Activated CD4-positive, alpha-beta T cell treated with anti-CD3 and anti-CD28 coated beads, Interleukin-2, amount 10 ng/mL, durations not matched to agents 7 days and 5 days (primary cell): ENCODE measurements around the gene MRGPRX4. TPM values are rescaled to one million over a fixed set of nuclear protein-coding genes. Genes with fewer than 3 reads are reported as not detected.

Source experiments
- total RNA-seq, 2 experiments: library from RNA; stranded (reverse); gene quantifications; one replicate each; pipeline ENCODE4 v1.2.3, GENCODE V29; 2021

MRGPRX4 gene
- total RNA-seq, 2 experiments from 2014 or later = not detected

Other genes with a start within 250 kb of the MRGPRX4 start
- 10 to 100 TPM; 33.7 to 33.9 TPM for gene SERGEF, start 159.8 kb upstream of the MRGPRX4 start, total RNA-seq
- gene TPH1, start 126.6 kb upstream of the MRGPRX4 start, total RNA-seq = under 1 TPM; 0.23 to 0.35 TPM
- gene SAAL1, start 66.8 kb upstream of the MRGPRX4 start, total RNA-seq = 10 to 100 TPM; 25.2 to 26.6 TPM
- not detected for gene MRGPRX3, start 40.3 kb upstream of the MRGPRX4 start, total RNA-seq
- not detected for gene SAA4, start 64.0 kb downstream of the MRGPRX4 start, total RNA-seq
- under 1 TPM in 1 of 2 experiments, not detected in 1; 0.27 TPM for gene SAA2, start 75.8 kb downstream of the MRGPRX4 start, total RNA-seq
- gene SAA1, start 93.4 kb downstream of the MRGPRX4 start, total RNA-seq = not detected
- 10 to 100 TPM; 17.6 TPM for gene HPS5, start 149.3 kb downstream of the MRGPRX4 start, total RNA-seq
- gene GTF2H1, start 149.7 kb downstream of the MRGPRX4 start, total RNA-seq = 10 to 100 TPM; 50.6 to 57.6 TPM
- 100 to 1,000 TPM; 879 to 948 TPM for gene LDHA, start 221.7 kb downstream of the MRGPRX4 start, total RNA-seq
- not detected for gene LDHC, start 239.5 kb downstream of the MRGPRX4 start, total RNA-seq